Fibroblast of pulmonary artery (primary cell): Measurements from ENCODE around the gene DLG4.

Source experiments
- DNase-seq: peaks from one replicate; pipeline ENCODE4 v3.0.0-alpha.2; 2010; ENCODE audit warnings: low read depth
- H3K4me3 ChIP-seq: replicated peaks from 2 replicates; pipeline ENCODE4 v1.5.1; 2011; ENCODE audit warnings: low read depth, mild to moderate bottlenecking, control low read depth, low read length, moderate library complexity
- CTCF ChIP-seq: IDR thresholded peaks from 2 replicates; pipeline ENCODE4 v1.5.1; 2011; ENCODE audit warnings: mild to moderate bottlenecking, control low read depth, low read length, inconsistent platforms; ENCODE audit errors: missing control alignments

DLG4 gene

GRCh38 chr17:7222093-7222971, 2.7 kb upstream of the DLG4 start:
- no peak for TF ChIP-seq CTCF
- DNase-seq, result no peak

GRCh38 chr17:7221278-7222092, 1.8 kb upstream of the DLG4 start:
- no peak overlapping the region for H3K4me3 ChIP-seq
- TF ChIP-seq CTCF, result no peak
- DNase-seq, result no peak

More at GRCh38 chr17:7222093-7222971, 2.7 kb upstream of the DLG4 start:
- no peak overlapping the region for H3K4me3 ChIP-seq

GRCh38 chr17:7220593-7221277, 1.1 kb upstream of the DLG4 start:
- peak; percentile 73 for DNase-seq
- H3K4me3 ChIP-seq, result peak overlapping the region; percentile 76
- TF ChIP-seq CTCF, result peak; percentile 48

- DNase-seq, result no peak
- H3K4me3 ChIP-seq, result peak overlapping the region; percentile 76
- no peak for TF ChIP-seq CTCF
These were observed 316 bp downstream of the DLG4 start for GRCh38 chr17:7219229-7219811.

GRCh38 chr17:7218758-7219157, 878 bp downstream of the DLG4 start:
- no peak overlapping the region for H3K4me3 ChIP-seq
- no peak for DNase-seq
- no peak for TF ChIP-seq CTCF

- peak overlapping the region; percentile 80 for H3K4me3 ChIP-seq
- TF ChIP-seq CTCF, result no peak
- DNase-seq, result no peak
These were observed 1.5 kb downstream of the DLG4 start for GRCh38 chr17:7218166-7218565.
